HFFc6 (cell line): Measurements from ENCODE around the gene TAGAP. TPM values are rescaled to one million over a fixed set of nuclear protein-coding genes. Genes with fewer than 3 reads are reported as not detected.

Source experiments
- DNase-seq: peaks from one replicate; pipeline ENCODE4 v3.0.0-alpha.2; 2018
- H3K27ac Mint-ChIP-seq: 2 replicates; pipeline ENCODE4 v1.8.0; 2020; ENCODE audit warnings: mild to moderate bottlenecking, mixed read lengths
- H3K27me3 Mint-ChIP-seq: 2 replicates; pipeline ENCODE4 v1.8.0; 2021; ENCODE audit warnings: mild to moderate bottlenecking, moderate library complexity, mixed read lengths; ENCODE audit not compliant: insufficient read depth
- H3K36me3 Mint-ChIP-seq: 2 replicates; pipeline ENCODE4 v1.8.0; 2021; ENCODE audit warnings: low read depth, mixed read lengths
- H3K4me1 Mint-ChIP-seq: 2 replicates; pipeline ENCODE4 v1.8.0; 2020; ENCODE audit warnings: low read depth, mixed read lengths
- H3K4me3 Mint-ChIP-seq: 2 replicates; pipeline ENCODE4 v1.8.0; 2020; ENCODE audit warnings: mild to moderate bottlenecking, moderate library complexity, mixed read lengths
- H3K9me3 Mint-ChIP-seq: 2 replicates; pipeline ENCODE4 v1.8.0; 2020; ENCODE audit warnings: mild to moderate bottlenecking, mixed read lengths
- total RNA-seq, 6 experiments: library from RNA; stranded (reverse); fragmentation: NEBNext Ultra II Directional; extraction: Animal tissue kit (Norgen Biotek cat#: 25700); gene quantifications; 2 replicates in 1 of 6; 3 replicates in 5 of 6; pipeline ENCODE4 v1.2.3, GENCODE V29; 2021
- TF ChIP-seq, protein P1 (sequence below): fragments of 200-600 bp; sonication (generic); IDR thresholded peaks from 2 replicates; pipeline ENCODE4 v1.5.0; 2021; ENCODE audit warnings: antibody characterized with exemption, mild to moderate bottlenecking

Gene TAGAP
- total RNA-seq, 6 experiments from 2014 or later, result not detected

DNA sequence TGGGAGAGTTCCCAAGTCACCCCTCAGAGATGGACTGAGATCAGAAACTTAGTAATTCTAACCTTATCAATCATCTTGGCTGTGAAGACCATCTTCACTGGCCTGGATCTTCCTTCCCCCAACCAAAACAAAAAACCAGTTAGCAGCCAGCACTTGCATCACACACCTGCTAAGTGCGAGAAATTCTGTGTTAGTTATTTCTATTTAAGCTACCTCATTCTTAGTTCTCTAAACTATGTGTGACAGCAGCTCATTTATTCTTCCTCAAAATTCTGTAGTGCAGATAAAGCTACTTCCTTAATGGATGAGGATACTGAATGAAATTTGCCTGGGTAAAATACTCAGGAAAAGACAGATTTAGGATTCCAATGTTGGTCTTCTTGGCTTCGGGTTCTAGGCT is 18.2 kb upstream of the TAGAP start:
- H3K36me3 Mint-ChIP-seq, result no peaks in the 10 kb centered on the region
- no peaks in the 10 kb centered on the region for H3K9me3 Mint-ChIP-seq
- no peak for DNase-seq
- H3K27me3 Mint-ChIP-seq, result peaks cover 60% of the 10 kb centered on the region
- TF ChIP-seq, protein P1, sequence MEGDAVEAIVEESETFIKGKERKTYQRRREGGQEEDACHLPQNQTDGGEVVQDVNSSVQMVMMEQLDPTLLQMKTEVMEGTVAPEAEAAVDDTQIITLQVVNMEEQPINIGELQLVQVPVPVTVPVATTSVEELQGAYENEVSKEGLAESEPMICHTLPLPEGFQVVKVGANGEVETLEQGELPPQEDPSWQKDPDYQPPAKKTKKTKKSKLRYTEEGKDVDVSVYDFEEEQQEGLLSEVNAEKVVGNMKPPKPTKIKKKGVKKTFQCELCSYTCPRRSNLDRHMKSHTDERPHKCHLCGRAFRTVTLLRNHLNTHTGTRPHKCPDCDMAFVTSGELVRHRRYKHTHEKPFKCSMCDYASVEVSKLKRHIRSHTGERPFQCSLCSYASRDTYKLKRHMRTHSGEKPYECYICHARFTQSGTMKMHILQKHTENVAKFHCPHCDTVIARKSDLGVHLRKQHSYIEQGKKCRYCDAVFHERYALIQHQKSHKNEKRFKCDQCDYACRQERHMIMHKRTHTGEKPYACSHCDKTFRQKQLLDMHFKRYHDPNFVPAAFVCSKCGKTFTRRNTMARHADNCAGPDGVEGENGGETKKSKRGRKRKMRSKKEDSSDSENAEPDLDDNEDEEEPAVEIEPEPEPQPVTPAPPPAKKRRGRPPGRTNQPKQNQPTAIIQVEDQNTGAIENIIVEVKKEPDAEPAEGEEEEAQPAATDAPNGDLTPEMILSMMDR, result no peak
- H3K4me3 Mint-ChIP-seq, result no peak overlapping the region
- no peak overlapping the region for H3K27ac Mint-ChIP-seq
- H3K4me1 Mint-ChIP-seq, result no peaks in the 10 kb centered on the region

DNA sequence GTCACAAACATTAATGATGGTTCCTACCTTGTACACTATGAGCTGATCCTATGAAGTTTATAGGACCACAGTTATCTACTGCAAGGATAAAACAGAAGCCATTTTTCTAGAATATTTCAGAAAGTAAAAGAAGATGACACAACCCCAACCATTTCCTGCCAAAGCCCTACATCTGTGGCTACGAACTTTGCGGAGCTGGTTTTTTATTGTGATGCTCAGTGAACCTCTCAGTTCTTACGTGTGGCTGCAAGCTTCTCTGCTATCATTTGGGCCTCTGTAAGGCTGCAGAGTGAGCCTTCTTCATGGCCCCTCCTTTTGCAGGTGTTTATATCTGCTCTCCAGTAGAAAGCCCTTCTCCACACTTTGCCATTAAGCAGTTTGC is 17.8 kb upstream of the TAGAP start:
- Mint-ChIP-seq H3K9me3 (no peaks in the 10 kb centered on the region), H3K4me1 (no peaks in the 10 kb centered on the region), H3K4me3 (no peak overlapping the region), H3K36me3 (no peaks in the 10 kb centered on the region), H3K27me3 (peaks cover 57% of the 10 kb centered on the region), H3K27ac (no peak overlapping the region)
- no peak for DNase-seq
- TF ChIP-seq, protein P1, result no peak

DNA sequence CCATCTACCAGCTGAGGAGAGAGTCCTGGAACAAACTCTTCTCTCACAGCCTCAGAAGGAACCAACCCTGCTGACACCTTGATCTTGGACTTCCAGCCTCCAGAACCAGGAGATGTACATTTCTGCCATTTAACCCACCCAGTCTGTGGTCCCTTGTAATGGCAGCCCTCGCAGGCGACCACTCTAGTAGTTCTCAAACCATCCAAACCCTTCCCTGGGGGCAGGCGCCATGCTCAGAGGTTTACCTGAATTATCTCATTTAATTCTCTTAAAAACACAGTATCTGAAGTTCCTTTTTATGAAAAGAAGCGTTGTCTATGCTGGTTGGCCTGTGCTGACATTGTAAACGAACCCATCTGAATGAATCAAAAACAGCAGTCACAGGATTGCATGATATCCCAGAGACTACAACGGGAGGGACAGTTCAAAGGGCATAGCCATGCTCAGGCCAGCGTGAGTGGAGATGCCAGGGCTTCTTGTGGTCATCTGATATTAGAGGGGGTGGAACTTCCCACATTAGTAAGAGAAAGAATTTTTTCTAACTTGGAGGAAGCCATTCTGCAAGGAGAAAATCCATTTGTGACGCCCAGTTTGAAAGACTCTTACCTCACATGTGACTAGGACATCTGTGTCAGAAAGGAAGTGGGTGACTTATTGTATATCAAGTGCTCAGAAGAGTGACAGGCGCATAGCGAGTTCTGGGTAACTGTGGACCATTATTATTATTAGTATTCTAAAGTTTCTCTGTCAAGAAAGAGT is 17.2 kb upstream of the TAGAP start:
- Mint-ChIP-seq H3K36me3 (no peaks in the 10 kb centered on the region), H3K4me1 (no peaks in the 10 kb centered on the region), H3K4me3 (no peak overlapping the region), H3K27ac (no peak overlapping the region), H3K27me3 (peaks cover 52% of the 10 kb centered on the region), H3K9me3 (no peaks in the 10 kb centered on the region)
- DNase-seq, result no peak
- TF ChIP-seq, protein P1, result no peak

DNA sequence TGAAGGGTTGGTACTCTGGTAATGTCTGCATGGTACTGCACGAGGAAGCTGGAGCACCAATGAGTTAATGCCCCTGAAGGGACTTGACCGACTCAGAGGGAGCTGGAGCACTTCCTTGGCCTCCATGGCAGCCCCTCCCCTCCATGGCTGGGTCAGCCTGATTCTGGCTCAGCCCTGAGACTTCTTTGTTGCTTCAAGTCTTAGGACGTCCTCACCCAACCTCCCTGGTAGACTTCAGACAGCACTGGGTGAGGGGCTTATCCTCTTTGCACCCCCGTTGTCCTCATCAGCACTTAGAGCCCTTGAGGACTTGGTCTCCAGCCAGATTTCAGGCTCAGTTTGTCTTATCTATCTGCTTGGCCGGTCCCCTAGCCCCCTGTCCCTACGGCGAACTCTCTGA is 16.4 kb upstream of the TAGAP start:
- Mint-ChIP-seq H3K9me3 (no peaks in the 10 kb centered on the region), H3K4me3 (no peak overlapping the region), H3K27ac (no peak overlapping the region), H3K27me3 (peaks cover 53% of the 10 kb centered on the region), H3K36me3 (no peaks in the 10 kb centered on the region), H3K4me1 (no peaks in the 10 kb centered on the region)
- TF ChIP-seq, protein P1, result no peak
- DNase-seq, result no peak

DNA sequence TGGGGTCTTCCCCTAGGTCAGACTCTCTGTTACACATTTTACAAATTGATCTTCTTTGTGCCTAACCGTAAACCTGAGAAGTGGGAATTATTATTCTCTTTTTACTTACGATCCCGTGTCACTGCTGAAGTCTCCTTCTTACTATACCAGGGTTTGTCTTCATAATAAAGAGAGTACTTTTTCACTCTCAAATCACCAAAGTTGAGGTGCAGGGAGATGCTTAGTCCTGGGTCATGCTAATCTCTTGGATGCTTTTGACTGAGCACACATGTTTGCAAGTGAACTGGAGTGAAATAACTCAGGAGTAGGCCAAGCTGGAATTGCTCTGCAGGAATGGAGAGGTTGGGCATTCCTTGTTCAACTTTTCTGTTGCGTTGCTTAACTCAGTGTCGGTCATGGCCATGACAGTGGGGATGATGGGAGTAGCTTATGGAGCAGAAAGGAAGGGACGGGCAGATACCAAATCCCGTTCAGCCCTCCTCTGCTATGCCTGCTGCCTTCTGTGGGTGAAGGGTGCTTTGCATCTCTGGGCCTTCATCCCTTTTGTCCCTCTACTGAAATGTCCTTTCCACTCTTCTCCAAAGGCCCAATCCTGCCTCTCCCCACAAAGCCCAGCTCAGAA is 15.2 kb upstream of the TAGAP start:
- Mint-ChIP-seq H3K9me3 (no peaks in the 10 kb centered on the region), H3K4me1 (no peaks in the 10 kb centered on the region), H3K36me3 (no peaks in the 10 kb centered on the region), H3K4me3 (no peak overlapping the region), H3K27ac (no peak overlapping the region), H3K27me3 (peaks cover 49% of the 10 kb centered on the region)
- TF ChIP-seq, protein P1, result no peak
- DNase-seq, result no peak
